K562 (cell line): ENCODE data around the gene DNAJB12. TPM values are rescaled to one million over a fixed set of nuclear protein-coding genes. Genes with fewer than 3 reads are reported as not detected.

ENCODE experiments used
- ATAC-seq: fragments of 200-7000 bp; cut with Tn5 transposase; 3 replicates; pipeline ENCODE4 v1.9.1; 2020; ENCODE audit warnings: moderate library complexity
- BruUV-seq: library from RNA; stranded (reverse); fragments of 400-500 nt; replicated peaks from 2 replicates; lab custom pipeline; 2021; lab: Mats Ljungman, UMichigan
- CTCF ChIA-PET: fragments of 300-600 bp; formaldehyde crosslinking; extraction: SDS; loops from one replicate; lab custom pipeline; 2021; ENCODE audit warnings: low intra/inter-chr PET ratio; lab: Yijun Ruan, JAX
- POLR2A ChIA-PET: fragments of 300-600, 350-650 bp; sonication (Branson Sonifier 250); formaldehyde crosslinking; extraction: SDS; loops from one replicate; lab custom pipeline; 2021; ENCODE audit warnings: antibody characterized with exemption, inconsistent platforms; lab: Yijun Ruan, JAX
- DNase-seq, 4 experiments: peaks; one replicate each; pipeline versions ENCODE4 v3.0.0 to v3.0.0-alpha.2; 2011 to 2018; ENCODE audit warnings: low spot score in 3 of 4, mixed read lengths in 3 of 4; ENCODE audit errors: extremely low read depth in 1 of 4
- FAIRE-seq: peaks from 2 replicates; lab custom pipeline; 2011; peaks lifted over from hg19 to GRCh38; lab: Jason Lieb, UNC
- H2AFZ ChIP-seq: 2 replicates; pipeline ENCODE4 v1.6.0; 2011; ENCODE audit warnings: low read depth, low read length, control low read depth, inconsistent platforms
- H3K27ac ChIP-seq: fragments of 200-600 bp; 3 replicates; pipeline ENCODE4 v1.8.0; 2011; ENCODE audit warnings: low read depth, mild to moderate bottlenecking, control low read depth, inconsistent platforms, low read length, moderate library complexity, mixed read lengths; ENCODE audit errors: extremely low read depth
- H3K27me3 ChIP-seq, 2 experiments: fragments of 300-600 bp in 1 of 2; 2 replicates in 1 of 2; 3 replicates in 1 of 2; pipeline versions ENCODE4 v1.6.0 to v1.8.0; 2011; ENCODE audit warnings: inconsistent platforms in 2 of 2, low read length in 2 of 2, mild to moderate bottlenecking in 1 of 2, mixed read lengths in 1 of 2, moderate library complexity in 1 of 2; ENCODE audit not compliant: control insufficient read depth in 2 of 2, insufficient read depth in 2 of 2
- H3K36me3 ChIP-seq: fragments of 300-600 bp; 3 replicates; pipeline ENCODE4 v1.8.0; 2011; ENCODE audit warnings: mild to moderate bottlenecking, low read length, inconsistent platforms; ENCODE audit not compliant: control insufficient read depth, insufficient read depth
- H3K4me1 ChIP-seq, 2 experiments: fragments of 200-600 bp in 1 of 2; replicated peaks in 1 of 2; 2 replicates in 1 of 2; 3 replicates in 1 of 2; pipeline versions ENCODE4 v1.5.1 to v1.8.0; 2011; ENCODE audit warnings: inconsistent platforms in 2 of 2, low read length in 2 of 2, mild to moderate bottlenecking in 1 of 2, mixed read lengths in 1 of 2, moderate library complexity in 1 of 2; ENCODE audit not compliant: control insufficient read depth in 2 of 2, insufficient read depth in 2 of 2
- H3K4me2 ChIP-seq: 2 replicates; pipeline ENCODE4 v1.6.1; 2011; ENCODE audit warnings: low read length, control low read depth, inconsistent platforms, mixed read lengths; ENCODE audit not compliant: insufficient read depth
- H3K4me3 ChIP-seq: fragments of 200-600 bp; sonication (generic), shearing (Covaris generic); 2 replicates; pipeline ENCODE4 v1.5.1; 2016; ENCODE audit warnings: control low read depth, inconsistent platforms
- H3K79me2 ChIP-seq: fragments of 200-600 bp; 3 replicates; pipeline ENCODE4 v1.8.0; 2011; ENCODE audit warnings: low read length, inconsistent platforms; ENCODE audit not compliant: control insufficient read depth, insufficient read depth
- H3K9ac ChIP-seq, 2 experiments: 2 replicates each; pipeline versions ENCODE4 v1.6.0 to v1.6.1; 2011; ENCODE audit warnings: low read depth in 2 of 2, low read length in 2 of 2, control low read depth in 1 of 2, inconsistent platforms in 1 of 2, mild to moderate bottlenecking in 1 of 2, mixed read lengths in 1 of 2; ENCODE audit not compliant: insufficient read depth in 1 of 2
- H3K9me1 ChIP-seq: one replicate; pipeline ENCODE4 v1.6.0; 2011; ENCODE audit warnings: inconsistent platforms, mild to moderate bottlenecking, low read length, moderate library complexity; ENCODE audit not compliant: control insufficient read depth, insufficient read depth
- H3K9me3 ChIP-seq: replicated peaks from 2 replicates; pipeline ENCODE4 v1.5.1; 2011; ENCODE audit warnings: low read depth, low read length, inconsistent platforms; ENCODE audit not compliant: control insufficient read depth, insufficient read depth
- H4K20me1 ChIP-seq: replicated peaks from 2 replicates; pipeline ENCODE4 v1.6.1; 2011; ENCODE audit warnings: low read length, inconsistent platforms, mixed read lengths; ENCODE audit not compliant: control insufficient read depth, insufficient read depth
- GTF2E2 ChIP-seq: fragments of 200-800 bp; sonication (Bioruptor generic); IDR thresholded peaks from 2 replicates; pipeline ENCODE4 v1.6.1; 2016; ENCODE audit warnings: missing genetic modification characterization, missing compliant biosample characterization
- HEY1 ChIP-seq: fragments of 250-450 bp; sonication (Bioruptor Pico); IDR thresholded peaks from 2 replicates; pipeline ENCODE4 v1.5.0; 2020; ENCODE audit warnings: mild to moderate bottlenecking, moderate library complexity, borderline replicate concordance
- PHB2 ChIP-seq: fragments of 450-650 bp; IDR thresholded peaks from 2 replicates; pipeline ENCODE4 v1.6.1; 2017; ENCODE audit warnings: low read depth
- PHF8 ChIP-seq: fragments of 200-600 bp; sonication (generic); IDR thresholded peaks from 2 replicates; pipeline ENCODE4 v1.6.1; 2012; ENCODE audit warnings: mixed run types, mild to moderate bottlenecking, inconsistent platforms, low read length, moderate library complexity, borderline replicate concordance
- TFAM ChIP-seq: fragments of 250-450 bp; sonication (Bioruptor Pico); conservative IDR thresholded peaks from 2 replicates; pipeline ENCODE4 v1.5.0; 2021; ENCODE audit warnings: mild to moderate bottlenecking, moderate library complexity
- ZNF134 ChIP-seq: fragments of 250-450 bp; sonication (Bioruptor Pico); conservative IDR thresholded peaks from 2 replicates; pipeline ENCODE4 v1.4.0; 2020
- ZNF316 ChIP-seq: fragments of 450-650 bp; IDR thresholded peaks from 2 replicates; pipeline ENCODE4 v1.6.1; 2016
- ZNF354B ChIP-seq: fragments of 250-450 bp; sonication (Bioruptor Pico); IDR thresholded peaks from 2 replicates; pipeline ENCODE4 v1.4.0; 2020
- WGBS: fragments of 100-300 bp; shearing (Covaris generic); methylation state at CpG from one replicate; pipeline ENCODE4 v1.1.6; 2016; ENCODE audit warnings: low coverage, mixed read lengths; ENCODE audit not compliant: insufficient coverage; ENCODE audit errors: missing lambda C conversion rate; 5-methylcytosine and 5-hydroxymethylcytosine counted together
- in situ Hi-C: fragments of 300-500 bp; cut with MboI; formaldehyde crosslinking; loops from 4 replicates; pipeline ENCODE4 v1.15.0; 2018; ENCODE audit warnings: inconsistent platforms, mixed read lengths
- intact Hi-C: fragments of 100-400 bp; cut with micrococcal nuclease; formaldehyde crosslinking; loops from 2 replicates; pipeline ENCODE4 v1.14.2; 2022
- polyA plus RNA-seq, 8 experiments: library from polyadenylated mRNA; depleted of rRNA in 4 of 8; stranded (reverse) in 5 of 8; unstranded in 3 of 8; fragments of >200 nt; fragmentation: Nextera tagmentation in 2 of 8; fragmentation: Illumina TruSeq in 1 of 8; extraction: Ambion mirVana in 2 of 8; extraction: Trizol in 1 of 8; gene quantifications; 2 replicates each; pipeline versions ENCODE4 v1.2.1 to v1.2.3, GENCODE V29; 2011 to 2014; ENCODE audit warnings: inconsistent platforms in 1 of 8, missing spikeins in 1 of 8
- total RNA-seq, 7 experiments: library from RNA; depleted of rRNA in 6 of 7; stranded (reverse); fragments of >200 nt in 6 of 7; fragmentation: Illumina TruSeq in 2 of 7; extraction: Trizol in 2 of 7; gene quantifications; 2 replicates each; pipeline versions ENCODE4 v1.2.1 to v1.2.3, GENCODE V29; 2011 to 2021; ENCODE audit warnings: low replicate concordance in 1 of 7
- TF ChIP-seq, protein P1 (sequence below): sonication (generic); formaldehyde crosslinking; IDR thresholded peaks from 2 replicates; pipeline ENCODE4 v1.8.1; 2023; ENCODE audit warnings: missing genetic modification reagents, mild to moderate bottlenecking, borderline replicate concordance
- TF ChIP-seq, protein P2 (sequence below): sonication (generic); formaldehyde crosslinking; IDR thresholded peaks from 2 replicates; pipeline ENCODE4 v1.8.0; 2023; ENCODE audit warnings: missing genetic modification reagents, mild to moderate bottlenecking, borderline replicate concordance
- TF ChIP-seq, protein P3 (sequence below): fragments of 250-450 bp; sonication (Bioruptor Pico); IDR thresholded peaks from 2 replicates; pipeline ENCODE4 v1.8.0; 2021; ENCODE audit warnings: mild to moderate bottlenecking, moderate library complexity

Gene DNAJB12
- total and polyA plus RNA-seq, 9 of the 15 experiments (the other 6 are each of a cell fraction or from before 2014, with no cell fraction given): 3.5 to 31.5 (median 20.3) TPM

DNA sequence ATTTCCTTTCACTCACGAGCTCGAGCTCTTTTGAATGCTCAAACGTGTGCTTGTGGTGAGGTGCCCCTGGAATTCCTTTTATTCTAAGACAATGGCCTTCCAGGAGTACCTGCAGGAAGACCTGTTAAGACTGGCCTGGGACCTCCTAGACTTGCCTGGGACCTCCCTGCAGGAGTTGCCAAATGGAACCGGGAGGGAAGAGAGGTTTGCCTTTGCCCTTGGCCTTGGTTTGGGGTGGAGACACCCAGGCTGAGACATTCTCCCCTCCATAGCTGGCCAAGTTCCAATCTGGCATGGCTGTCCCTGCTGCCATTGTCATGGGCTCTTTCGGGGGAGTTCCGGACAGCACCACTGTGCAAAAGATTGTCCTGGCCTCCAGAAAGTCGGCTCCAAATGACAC lies 39.7 kb downstream of the DNAJB12 start:
- Histone ChIP-seq H3K4me3 (no peak overlapping the region), H2AFZ (peak overlapping the region; percentile 48), H3K36me3 (no peaks in the 10 kb centered on the region), H3K4me1 (peaks cover 33 to 50% of the 10 kb centered on the region in 2 experiments), H3K79me2 (no peaks in the 10 kb centered on the region), H3K27ac (0 out of 3 replicates have a peak overlapping the region, but pooled peaks have one; percentile 27), H4K20me1 (no peaks in the 10 kb centered on the region), H3K27me3 (no peaks in the 10 kb centered on the region), H3K9ac (peak overlapping the region in 1 of 2 experiments; percentile 40; a peak in 1 of 4 replicates), H3K9me1 (no peaks in the 10 kb centered on the region), H3K4me2 (no peak overlapping the region), H3K9me3 (no peaks in the 10 kb centered on the region)
- no TSS peak for BruUV-seq
- ATAC-seq: no peak
- intact Hi-C loops (no loop called here), in situ Hi-C loops (no loop called here)
- POLR2A ChIA-PET: interaction anchor here (1.0 to 9.2 kb wide), 2 partner anchors 10 to 42 kb away, joined by 3 to 199 read pairs; partner anchors contain the start of gene DDIT4
- DNase-seq: no peak
- WGBS: 61% methylated on average over 7 of the region's 7 CpGs
- CTCF ChIA-PET: no interaction called here
- no peak for FAIRE-seq
- TF ChIP-seq TFAM (CRISPR knock-in tag): no peak
- TF ChIP-seq ZNF134 (CRISPR knock-in tag): no peak
- no peak for TF ChIP-seq PHB2
- TF ChIP-seq, protein P1, sequence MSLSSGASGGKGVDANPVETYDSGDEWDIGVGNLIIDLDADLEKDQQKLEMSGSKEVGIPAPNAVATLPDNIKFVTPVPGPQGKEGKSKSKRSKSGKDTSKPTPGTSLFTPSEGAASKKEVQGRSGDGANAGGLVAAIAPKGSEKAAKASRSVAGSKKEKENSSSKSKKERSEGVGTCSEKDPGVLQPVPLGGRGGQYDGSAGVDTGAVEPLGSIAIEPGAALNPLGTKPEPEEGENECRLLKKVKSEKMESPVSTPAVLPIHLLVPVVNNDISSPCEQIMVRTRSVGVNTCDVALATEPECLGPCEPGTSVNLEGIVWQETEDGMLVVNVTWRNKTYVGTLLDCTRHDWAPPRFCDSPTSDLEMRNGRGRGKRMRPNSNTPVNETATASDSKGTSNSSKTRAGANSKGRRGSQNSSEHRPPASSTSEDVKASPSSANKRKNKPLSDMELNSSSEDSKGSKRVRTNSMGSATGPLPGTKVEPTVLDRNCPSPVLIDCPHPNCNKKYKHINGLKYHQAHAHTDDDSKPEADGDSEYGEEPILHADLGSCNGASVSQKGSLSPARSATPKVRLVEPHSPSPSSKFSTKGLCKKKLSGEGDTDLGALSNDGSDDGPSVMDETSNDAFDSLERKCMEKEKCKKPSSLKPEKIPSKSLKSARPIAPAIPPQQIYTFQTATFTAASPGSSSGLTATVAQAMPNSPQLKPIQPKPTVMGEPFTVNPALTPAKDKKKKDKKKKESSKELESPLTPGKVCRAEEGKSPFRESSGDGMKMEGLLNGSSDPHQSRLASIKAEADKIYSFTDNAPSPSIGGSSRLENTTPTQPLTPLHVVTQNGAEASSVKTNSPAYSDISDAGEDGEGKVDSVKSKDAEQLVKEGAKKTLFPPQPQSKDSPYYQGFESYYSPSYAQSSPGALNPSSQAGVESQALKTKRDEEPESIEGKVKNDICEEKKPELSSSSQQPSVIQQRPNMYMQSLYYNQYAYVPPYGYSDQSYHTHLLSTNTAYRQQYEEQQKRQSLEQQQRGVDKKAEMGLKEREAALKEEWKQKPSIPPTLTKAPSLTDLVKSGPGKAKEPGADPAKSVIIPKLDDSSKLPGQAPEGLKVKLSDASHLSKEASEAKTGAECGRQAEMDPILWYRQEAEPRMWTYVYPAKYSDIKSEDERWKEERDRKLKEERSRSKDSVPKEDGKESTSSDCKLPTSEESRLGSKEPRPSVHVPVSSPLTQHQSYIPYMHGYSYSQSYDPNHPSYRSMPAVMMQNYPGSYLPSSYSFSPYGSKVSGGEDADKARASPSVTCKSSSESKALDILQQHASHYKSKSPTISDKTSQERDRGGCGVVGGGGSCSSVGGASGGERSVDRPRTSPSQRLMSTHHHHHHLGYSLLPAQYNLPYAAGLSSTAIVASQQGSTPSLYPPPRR (CRISPR knock-in tag): 0 out of 2 replicates have a peak, but pooled peaks have one; percentile 27
- TF ChIP-seq HEY1 (CRISPR knock-in tag): no peak
- TF ChIP-seq, protein P2, sequence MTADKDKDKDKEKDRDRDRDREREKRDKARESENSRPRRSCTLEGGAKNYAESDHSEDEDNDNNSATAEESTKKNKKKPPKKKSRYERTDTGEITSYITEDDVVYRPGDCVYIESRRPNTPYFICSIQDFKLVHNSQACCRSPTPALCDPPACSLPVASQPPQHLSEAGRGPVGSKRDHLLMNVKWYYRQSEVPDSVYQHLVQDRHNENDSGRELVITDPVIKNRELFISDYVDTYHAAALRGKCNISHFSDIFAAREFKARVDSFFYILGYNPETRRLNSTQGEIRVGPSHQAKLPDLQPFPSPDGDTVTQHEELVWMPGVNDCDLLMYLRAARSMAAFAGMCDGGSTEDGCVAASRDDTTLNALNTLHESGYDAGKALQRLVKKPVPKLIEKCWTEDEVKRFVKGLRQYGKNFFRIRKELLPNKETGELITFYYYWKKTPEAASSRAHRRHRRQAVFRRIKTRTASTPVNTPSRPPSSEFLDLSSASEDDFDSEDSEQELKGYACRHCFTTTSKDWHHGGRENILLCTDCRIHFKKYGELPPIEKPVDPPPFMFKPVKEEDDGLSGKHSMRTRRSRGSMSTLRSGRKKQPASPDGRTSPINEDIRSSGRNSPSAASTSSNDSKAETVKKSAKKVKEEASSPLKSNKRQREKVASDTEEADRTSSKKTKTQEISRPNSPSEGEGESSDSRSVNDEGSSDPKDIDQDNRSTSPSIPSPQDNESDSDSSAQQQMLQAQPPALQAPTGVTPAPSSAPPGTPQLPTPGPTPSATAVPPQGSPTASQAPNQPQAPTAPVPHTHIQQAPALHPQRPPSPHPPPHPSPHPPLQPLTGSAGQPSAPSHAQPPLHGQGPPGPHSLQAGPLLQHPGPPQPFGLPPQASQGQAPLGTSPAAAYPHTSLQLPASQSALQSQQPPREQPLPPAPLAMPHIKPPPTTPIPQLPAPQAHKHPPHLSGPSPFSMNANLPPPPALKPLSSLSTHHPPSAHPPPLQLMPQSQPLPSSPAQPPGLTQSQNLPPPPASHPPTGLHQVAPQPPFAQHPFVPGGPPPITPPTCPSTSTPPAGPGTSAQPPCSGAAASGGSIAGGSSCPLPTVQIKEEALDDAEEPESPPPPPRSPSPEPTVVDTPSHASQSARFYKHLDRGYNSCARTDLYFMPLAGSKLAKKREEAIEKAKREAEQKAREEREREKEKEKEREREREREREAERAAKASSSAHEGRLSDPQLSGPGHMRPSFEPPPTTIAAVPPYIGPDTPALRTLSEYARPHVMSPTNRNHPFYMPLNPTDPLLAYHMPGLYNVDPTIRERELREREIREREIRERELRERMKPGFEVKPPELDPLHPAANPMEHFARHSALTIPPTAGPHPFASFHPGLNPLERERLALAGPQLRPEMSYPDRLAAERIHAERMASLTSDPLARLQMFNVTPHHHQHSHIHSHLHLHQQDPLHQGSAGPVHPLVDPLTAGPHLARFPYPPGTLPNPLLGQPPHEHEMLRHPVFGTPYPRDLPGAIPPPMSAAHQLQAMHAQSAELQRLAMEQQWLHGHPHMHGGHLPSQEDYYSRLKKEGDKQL (CRISPR knock-in tag): 0 out of 2 replicates have a peak, but pooled peaks have one; percentile 4
- no peak for TF ChIP-seq GTF2E2 (tag)
- no peak for TF ChIP-seq PHF8
- no peak for TF ChIP-seq ZNF316
- TF ChIP-seq, protein P3, sequence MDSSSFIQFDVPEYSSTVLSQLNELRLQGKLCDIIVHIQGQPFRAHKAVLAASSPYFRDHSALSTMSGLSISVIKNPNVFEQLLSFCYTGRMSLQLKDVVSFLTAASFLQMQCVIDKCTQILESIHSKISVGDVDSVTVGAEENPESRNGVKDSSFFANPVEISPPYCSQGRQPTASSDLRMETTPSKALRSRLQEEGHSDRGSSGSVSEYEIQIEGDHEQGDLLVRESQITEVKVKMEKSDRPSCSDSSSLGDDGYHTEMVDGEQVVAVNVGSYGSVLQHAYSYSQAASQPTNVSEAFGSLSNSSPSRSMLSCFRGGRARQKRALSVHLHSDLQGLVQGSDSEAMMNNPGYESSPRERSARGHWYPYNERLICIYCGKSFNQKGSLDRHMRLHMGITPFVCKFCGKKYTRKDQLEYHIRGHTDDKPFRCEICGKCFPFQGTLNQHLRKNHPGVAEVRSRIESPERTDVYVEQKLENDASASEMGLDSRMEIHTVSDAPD (CRISPR knock-in tag): no peak
- TF ChIP-seq ZNF354B (CRISPR knock-in tag): no peak
